ENCODE results near the gene RHBDF1. TPM values are rescaled to one million over a fixed set of nuclear protein-coding genes. Genes with fewer than 3 reads are reported as not detected.

Gene RHBDF1
- total RNA-seq, 1 donor from 2014 or later = 36.0 TPM

- TF ChIP-seq, protein P1, sequence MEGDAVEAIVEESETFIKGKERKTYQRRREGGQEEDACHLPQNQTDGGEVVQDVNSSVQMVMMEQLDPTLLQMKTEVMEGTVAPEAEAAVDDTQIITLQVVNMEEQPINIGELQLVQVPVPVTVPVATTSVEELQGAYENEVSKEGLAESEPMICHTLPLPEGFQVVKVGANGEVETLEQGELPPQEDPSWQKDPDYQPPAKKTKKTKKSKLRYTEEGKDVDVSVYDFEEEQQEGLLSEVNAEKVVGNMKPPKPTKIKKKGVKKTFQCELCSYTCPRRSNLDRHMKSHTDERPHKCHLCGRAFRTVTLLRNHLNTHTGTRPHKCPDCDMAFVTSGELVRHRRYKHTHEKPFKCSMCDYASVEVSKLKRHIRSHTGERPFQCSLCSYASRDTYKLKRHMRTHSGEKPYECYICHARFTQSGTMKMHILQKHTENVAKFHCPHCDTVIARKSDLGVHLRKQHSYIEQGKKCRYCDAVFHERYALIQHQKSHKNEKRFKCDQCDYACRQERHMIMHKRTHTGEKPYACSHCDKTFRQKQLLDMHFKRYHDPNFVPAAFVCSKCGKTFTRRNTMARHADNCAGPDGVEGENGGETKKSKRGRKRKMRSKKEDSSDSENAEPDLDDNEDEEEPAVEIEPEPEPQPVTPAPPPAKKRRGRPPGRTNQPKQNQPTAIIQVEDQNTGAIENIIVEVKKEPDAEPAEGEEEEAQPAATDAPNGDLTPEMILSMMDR (IDR thresholded peaks at IDR 0.05; ENCODE audit: insufficient read depth, low read length, poor library complexity, severe bottlenecking) = no peak
- Histone ChIP-seq H3K4me3 (ENCODE audit: low read depth, low read length) (no peak overlapping the region), H3K27me3 (ENCODE audit: control insufficient read depth, insufficient read depth, low read length) (no peaks in the 10 kb centered on the region), H3K36me3 (ENCODE audit: control insufficient read depth, insufficient read depth, low read length) (peaks cover 2% of the 10 kb centered on the region)
- DNase-seq (ENCODE audit: low read depth) = peak; percentile 95
Observed at GRCh38 chr16:84718-85406, 12.4 kb upstream of the RHBDF1 start.

- Histone ChIP-seq H3K36me3 (ENCODE audit: control insufficient read depth, insufficient read depth, low read length) (peaks cover 2% of the 10 kb centered on the region), H3K4me3 (ENCODE audit: low read depth, low read length) (no peak overlapping the region), H3K27me3 (ENCODE audit: control insufficient read depth, insufficient read depth, low read length) (no peaks in the 10 kb centered on the region)
- TF ChIP-seq, protein P1 (IDR thresholded peaks at IDR 0.05; ENCODE audit: insufficient read depth, low read length, poor library complexity, severe bottlenecking) = no peak
- no peak for DNase-seq (ENCODE audit: low read depth)
Observed at GRCh38 chr16:83781-84615, 11.6 kb upstream of the RHBDF1 start.

DNA sequence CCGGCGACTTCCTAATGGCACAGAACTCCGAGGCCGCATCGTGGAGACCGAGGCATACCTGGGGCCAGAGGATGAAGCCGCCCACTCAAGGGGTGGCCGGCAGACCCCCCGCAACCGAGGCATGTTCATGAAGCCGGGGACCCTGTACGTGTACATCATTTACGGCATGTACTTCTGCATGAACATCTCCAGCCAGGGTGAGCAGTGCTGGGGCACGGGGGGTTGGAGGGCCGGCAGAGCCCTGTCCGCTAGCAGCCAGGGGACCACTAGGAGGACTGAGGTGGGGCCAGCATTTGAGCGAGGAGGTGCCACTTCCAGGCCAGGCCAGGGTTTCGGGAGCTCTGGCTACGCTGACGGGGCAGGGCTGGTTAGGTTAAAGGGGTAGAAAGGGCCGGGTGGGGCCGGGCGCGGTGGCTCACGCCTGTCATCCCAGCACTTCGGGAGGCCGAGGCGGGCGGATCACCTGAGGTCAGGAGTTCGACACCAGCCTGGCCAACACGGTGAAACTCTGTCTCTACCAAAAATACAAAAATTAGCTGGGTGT, 10.7 kb upstream of the RHBDF1 start:
- Histone ChIP-seq H3K36me3 (ENCODE audit: control insufficient read depth, insufficient read depth, low read length) (peaks cover 2% of the 10 kb centered on the region), H3K4me3 (ENCODE audit: low read depth, low read length) (no peak overlapping the region), H3K27me3 (ENCODE audit: control insufficient read depth, insufficient read depth, low read length) (no peaks in the 10 kb centered on the region)
- no peak for DNase-seq (ENCODE audit: low read depth)
- TF ChIP-seq, protein P1 (IDR thresholded peaks at IDR 0.05; ENCODE audit: insufficient read depth, low read length, poor library complexity, severe bottlenecking) = no peak

GRCh38 chr16:79151-80054, 7.0 kb upstream of the RHBDF1 start:
- H3K36me3 ChIP-seq (ENCODE audit: control insufficient read depth, insufficient read depth, low read length) = no peaks in the 10 kb centered on the region
- DNase-seq (ENCODE audit: low read depth) = no peak
- no peaks in the 10 kb centered on the region for H3K27me3 ChIP-seq (ENCODE audit: control insufficient read depth, insufficient read depth, low read length)
- H3K4me3 ChIP-seq (ENCODE audit: low read depth, low read length) = no peak overlapping the region
- TF ChIP-seq, protein P1 (IDR thresholded peaks at IDR 0.05; ENCODE audit: insufficient read depth, low read length, poor library complexity, severe bottlenecking) = no peak

DNA sequence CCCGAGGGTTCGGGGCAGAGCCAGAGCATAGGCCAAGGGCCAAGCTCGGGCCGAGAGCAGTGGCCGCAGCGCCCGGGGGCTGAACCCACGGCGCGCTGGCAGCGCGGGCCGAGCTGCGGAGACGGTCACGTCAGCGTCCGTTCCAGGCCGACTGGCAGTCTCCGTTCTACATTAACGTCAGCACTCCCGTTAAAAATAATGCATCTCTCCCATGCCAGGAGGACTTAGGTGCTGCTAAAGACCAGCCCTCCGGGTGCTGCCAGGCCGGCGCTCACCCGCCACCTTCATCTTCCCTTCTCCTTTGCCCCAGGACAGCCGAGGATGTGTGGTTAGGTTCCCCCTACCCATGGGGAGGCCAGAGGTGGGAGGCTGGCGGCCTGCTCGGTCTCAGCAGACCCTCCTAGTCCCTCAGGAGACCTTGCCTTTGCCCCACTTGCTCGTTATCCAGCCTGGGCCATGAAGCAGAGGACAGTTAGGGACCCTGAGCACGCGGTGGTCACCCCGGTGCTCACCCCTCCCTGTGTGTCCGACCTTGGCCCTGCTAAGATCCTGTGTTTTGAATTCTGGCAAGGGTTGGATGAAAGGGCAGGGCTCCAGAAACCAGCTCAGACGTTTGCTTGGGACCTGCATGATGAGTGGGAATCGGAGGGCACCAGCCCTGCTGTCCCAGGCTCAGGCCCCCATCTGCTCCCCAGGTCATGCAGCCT, 6.2 kb upstream of the RHBDF1 start:
- no peak for DNase-seq (ENCODE audit: low read depth)
- no peaks in the 10 kb centered on the region for H3K36me3 ChIP-seq (ENCODE audit: control insufficient read depth, insufficient read depth, low read length)
- TF ChIP-seq, protein P1 (IDR thresholded peaks at IDR 0.05; ENCODE audit: insufficient read depth, low read length, poor library complexity, severe bottlenecking) = no peak
- no peaks in the 10 kb centered on the region for H3K27me3 ChIP-seq (ENCODE audit: control insufficient read depth, insufficient read depth, low read length)
- H3K4me3 ChIP-seq (ENCODE audit: low read depth, low read length) = peak overlapping the region; percentile 71

Measured in kidney epithelial cell (primary cell).